OCI-LY7 (cell line): ENCODE data around the gene DTYMK. TPM values are rescaled to one million over a fixed set of nuclear protein-coding genes. Genes with fewer than 3 reads are reported as not detected.

Experiments used
- BruUV-seq: library from RNA; stranded (reverse); fragments of 400-500 nt; replicated peaks from 2 replicates; lab custom pipeline; 2021; lab: Mats Ljungman, UMichigan
- CTCF ChIA-PET: fragments of 300-600 bp; sonication (Branson Sonifier 250); formaldehyde crosslinking; loops from one replicate; lab custom pipeline; 2022; ENCODE audit warnings: antibody characterized with exemption; ENCODE audit not compliant: unreplicated experiment; lab: Charles Lee
- POLR2A ChIA-PET: fragments of 300-600 bp; sonication (Branson Sonifier 250); formaldehyde crosslinking; loops from one replicate; lab custom pipeline; 2022; ENCODE audit warnings: antibody characterized with exemption; lab: Charles Lee
- DNase-seq: peaks from one replicate; pipeline ENCODE4 v3.0.0-alpha.2; 2015; ENCODE audit warnings: low spot score
- H2AFZ ChIP-seq: fragments of 200-600 bp; sonication (generic), shearing (Covaris generic); 2 replicates; pipeline ENCODE4 v1.6.1; 2014; ENCODE audit warnings: mild to moderate bottlenecking, antibody characterized with exemption, low read length, moderate library complexity
- H3K27ac ChIP-seq: fragments of 200-600 bp; sonication (generic); 2 replicates; pipeline ENCODE4 v1.5.1; 2014; ENCODE audit warnings: mixed run types, low read depth, mild to moderate bottlenecking, moderate library complexity, low read length, inconsistent platforms; ENCODE audit not compliant: poor library complexity, severe bottlenecking
- H3K36me3 ChIP-seq: fragments of 200-600 bp; sonication (generic); 2 replicates; pipeline ENCODE4 v1.6.1; 2014; ENCODE audit warnings: mild to moderate bottlenecking, antibody characterized with exemption, low read length, moderate library complexity, mixed read lengths; ENCODE audit not compliant: insufficient read depth
- H3K4me1 ChIP-seq: fragments of 200-600 bp; sonication (generic); 2 replicates; pipeline ENCODE4 v1.5.1; 2014; ENCODE audit warnings: mild to moderate bottlenecking, low read length; ENCODE audit not compliant: insufficient read depth, poor library complexity, severe bottlenecking
- H3K4me2 ChIP-seq: fragments of 200-600 bp; sonication (generic); 2 replicates; pipeline ENCODE4 v1.6.1; 2014; ENCODE audit warnings: mild to moderate bottlenecking, low read length
- H3K4me3 ChIP-seq: fragments of 200-600 bp; sonication (generic); 2 replicates; pipeline ENCODE4 v1.5.1; 2014; ENCODE audit warnings: mild to moderate bottlenecking, low read depth, low read length; ENCODE audit not compliant: poor library complexity, severe bottlenecking
- H3K79me2 ChIP-seq: fragments of 200-600 bp; sonication (generic); 2 replicates; pipeline ENCODE4 v1.6.1; 2016; ENCODE audit warnings: low read depth, mild to moderate bottlenecking, low read length, moderate library complexity, mixed read lengths; ENCODE audit not compliant: insufficient read depth
- H3K9me2 ChIP-seq: fragments of 200-600 bp; sonication (generic); 2 replicates; pipeline ENCODE4 v1.6.1; 2016; ENCODE audit warnings: mild to moderate bottlenecking, low read length, mixed read lengths; ENCODE audit not compliant: insufficient read depth
- H3K9me3 ChIP-seq: fragments of 200-600 bp; sonication (generic); 2 replicates; pipeline ENCODE4 v1.6.1; 2014; ENCODE audit warnings: mild to moderate bottlenecking, mixed run types, low read length, mixed read lengths
- H4K20me1 ChIP-seq: fragments of 200-600 bp; sonication (generic); 2 replicates; pipeline ENCODE4 v1.6.1; 2014; ENCODE audit warnings: mild to moderate bottlenecking, antibody characterized with exemption, low read length, moderate library complexity, mixed read lengths; ENCODE audit not compliant: insufficient read depth
- CTCF ChIP-seq: fragments of 200-600 bp; sonication (generic); conservative IDR thresholded peaks from 2 replicates; pipeline ENCODE4 v1.5.1; 2014; ENCODE audit warnings: mild to moderate bottlenecking, antibody characterized with exemption, low read length, moderate library complexity, mixed read lengths
- EZH2phosphoT487 ChIP-seq: fragments of 200-600 bp; sonication (generic); IDR thresholded peaks from 2 replicates; pipeline ENCODE4 v1.6.1; 2018; ENCODE audit warnings: low read depth, borderline replicate concordance, mild to moderate bottlenecking, mixed run types, antibody characterized with exemption, low read length, moderate library complexity, mixed read lengths
- intact Hi-C: fragments of 100-400 bp; cut with micrococcal nuclease; formaldehyde crosslinking; loops from one replicate; pipeline ENCODE4 v1.10.0; 2022; ENCODE audit not compliant: unreplicated experiment
- total RNA-seq, 2 experiments: library from RNA; depleted of rRNA in 1 of 2; stranded (reverse); fragments of >200 nt in 1 of 2; shearing (Covaris generic) in 1 of 2; gene quantifications; 2 replicates each; pipeline ENCODE4 v1.2.3, GENCODE V29; 2014 to 2022

DTYMK gene
- total RNA-seq, 2 experiments from 2014 or later, result 118 to 129 TPM

GRCh38 chr2:241649927-241650326 lies 36.7 kb downstream of the DTYMK start:
- intact Hi-C loops, result no loop called here
- Histone ChIP-seq H3K9me2 (no peaks in the 10 kb centered on the region), H4K20me1 (peaks cover 8% of the 10 kb centered on the region; the same call in 1 of the 2 replicates), H3K9me3 (no peaks in the 10 kb centered on the region), H3K4me2 (no peak overlapping the region), H3K27ac (no peak overlapping the region), H3K4me1 (no peaks in the 10 kb centered on the region), H3K79me2 (peaks cover 42% of the 10 kb centered on the region), H2AFZ (no peak overlapping the region), H3K36me3 (peaks cover 60% of the 10 kb centered on the region), H3K4me3 (no peak overlapping the region)
- POLR2A ChIA-PET, result no interaction called here
- no TSS peak for BruUV-seq
- no peak for TF ChIP-seq CTCF
- TF ChIP-seq EZH2phosphoT487, result no peak
- no peak for DNase-seq
- CTCF ChIA-PET, result no interaction called here

GRCh38 chr2:241649404-241649803 lies 37.2 kb downstream of the DTYMK start:
- H3K9me2 ChIP-seq, result no peaks in the 10 kb centered on the region
- no peak overlapping the region for H3K4me3 ChIP-seq
- H4K20me1 ChIP-seq, result peaks cover 8% of the 10 kb centered on the region; the same call in 1 of the 2 replicates
- no peaks in the 10 kb centered on the region for H3K9me3 ChIP-seq
- peaks cover 56% of the 10 kb centered on the region for H3K36me3 ChIP-seq
- H3K4me2 ChIP-seq, result no peak overlapping the region
- BruUV-seq, result no TSS peak
- peaks cover 46% of the 10 kb centered on the region for H3K79me2 ChIP-seq
- ChIA-PET POLR2A (no interaction called here), CTCF (no interaction called here)
- TF ChIP-seq CTCF, result no peak
- no peak for TF ChIP-seq EZH2phosphoT487
- no peak for DNase-seq
- intact Hi-C loops, result no loop called here
- H2AFZ ChIP-seq, result no peak overlapping the region
- H3K4me1 ChIP-seq, result no peaks in the 10 kb centered on the region
- no peak overlapping the region for H3K27ac ChIP-seq

GRCh38 chr2:241648453-241648852 lies 38.2 kb downstream of the DTYMK start:
- Histone ChIP-seq H3K27ac (no peak overlapping the region), H3K4me1 (no peaks in the 10 kb centered on the region), H3K9me2 (no peaks in the 10 kb centered on the region), H3K9me3 (no peaks in the 10 kb centered on the region), H3K36me3 (peaks cover 51% of the 10 kb centered on the region), H3K4me3 (no peak overlapping the region), H3K4me2 (no peak overlapping the region), H3K79me2 (peaks cover 55% of the 10 kb centered on the region), H2AFZ (no peak overlapping the region), H4K20me1 (peaks cover 8% of the 10 kb centered on the region; the same call in 1 of the 2 replicates)
- CTCF ChIA-PET, result interaction anchor here (0.7 kb wide), 1 partner anchor 10 kb away, joined by 3 read pairs; no protein-coding TSS in a partner anchor
- no peak for DNase-seq
- BruUV-seq, result no TSS peak
- POLR2A ChIA-PET, result no interaction called here
- TF ChIP-seq CTCF (no peak), EZH2phosphoT487 (no peak)
- intact Hi-C loops, result no loop called here
